K562 treated with DMSO at 1 percent for 4 hours (cell line): Measurements from ENCODE around the gene CNBD2. TPM values are rescaled to one million over a fixed set of nuclear protein-coding genes. Genes with fewer than 3 reads are reported as not detected.

ENCODE experiments used
- total RNA-seq: library from RNA; unstranded; fragments of 300-600 nt; gene quantifications from 2 replicates; pipeline ENCODE4 v1.2.3, GENCODE V29; 2022; ENCODE audit not compliant: insufficient read depth

The CNBD2 gene
- total RNA-seq = 10.0 and 10.1 TPM in 2 replicates

DNA sequence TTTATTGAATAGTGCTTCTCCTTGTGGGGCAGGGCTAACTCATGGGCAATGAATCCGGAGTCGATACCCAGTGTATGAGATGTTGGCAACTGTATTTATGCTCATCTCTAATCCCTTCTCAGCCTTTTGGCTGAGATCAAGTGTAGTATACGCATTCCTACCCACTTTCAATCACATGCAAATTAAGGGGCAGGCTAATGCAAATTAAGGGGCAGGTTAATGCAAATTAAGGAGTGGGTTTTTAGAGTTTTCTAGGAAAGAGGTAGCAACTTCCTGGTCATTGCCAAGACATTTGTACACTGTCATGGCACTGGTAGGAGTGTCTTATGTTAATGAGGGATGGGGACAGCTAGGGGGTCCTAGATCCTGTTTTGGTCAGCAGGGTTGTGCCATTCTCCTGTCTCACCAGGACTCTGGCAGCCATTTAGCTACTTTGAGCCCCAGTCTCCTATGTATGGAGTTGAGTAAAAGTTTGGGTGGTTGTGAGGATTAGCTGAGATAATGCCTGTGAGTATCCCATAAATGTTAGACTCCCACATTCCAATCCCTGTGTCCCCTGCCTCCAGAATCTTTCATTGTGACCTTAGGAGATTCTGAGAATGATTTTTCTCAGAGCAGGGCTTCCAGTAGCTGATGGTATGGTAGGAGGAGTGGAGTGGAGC, at the start of gene CNBD2:
CNBD2 (plus strand) TSS at position 612 of the 662 bp plus-strand sequence. CDS start 173 bp downstream, outside the sequence.

DNA sequence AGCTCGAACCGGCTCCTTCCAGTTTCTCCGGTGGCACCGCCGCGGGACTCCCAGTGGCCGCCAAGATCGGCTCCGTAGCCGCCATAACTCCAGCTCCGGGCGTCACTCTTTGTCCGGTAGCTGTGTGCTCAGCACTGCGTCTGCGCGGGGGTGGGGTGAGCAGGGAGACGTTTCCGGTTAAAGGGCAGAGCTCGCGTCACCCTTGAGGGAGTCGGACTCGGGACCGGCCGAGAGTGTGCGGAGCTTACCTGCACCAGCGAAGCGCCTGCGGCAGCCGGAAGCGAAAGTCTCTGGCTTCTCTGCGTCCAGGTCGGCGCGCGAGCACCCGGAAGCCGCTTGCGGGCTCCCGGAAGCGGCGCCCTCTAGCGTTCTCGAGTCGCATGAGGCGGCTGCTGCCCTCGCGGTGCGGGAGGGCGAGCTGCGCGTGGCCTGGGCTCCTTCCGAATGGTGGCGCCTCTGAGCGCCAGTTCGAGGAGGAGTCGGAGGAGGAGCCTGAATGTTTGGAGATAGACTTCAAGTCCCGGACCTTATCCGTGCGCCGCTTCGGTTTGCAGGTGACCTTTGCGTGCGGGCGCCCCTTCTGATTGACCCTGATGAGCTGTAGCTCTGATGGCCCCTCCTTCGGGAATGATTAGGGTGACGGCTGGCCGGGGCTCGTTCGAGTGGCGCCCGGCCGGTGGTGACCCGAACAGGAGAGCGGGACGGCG, 14.0 kb upstream of the CNBD2 start, which contains the start of gene SCAND1:
SCAND1 (minus strand) TSS at position 303 of the 707 bp plus-strand sequence; CDS start at position 85, 218 bp downstream.

Other genes with a start within 250 kb of the CNBD2 start
- gene RBM39, start 226.3 kb upstream of the CNBD2 start, total RNA-seq = 98.0 and 181 TPM in 2 replicates
- 21.4 and 34.1 TPM in 2 replicates for gene PHF20, start 196.6 kb upstream of the CNBD2 start, total RNA-seq
- gene SCAND1, start 14.1 kb upstream of the CNBD2 start, total RNA-seq = 132 and 133 TPM in 2 replicates
- 0.50 and 1.4 TPM in 2 replicates for gene EPB41L1, start 186.2 kb downstream of the CNBD2 start, total RNA-seq